GM12873 (cell line): ENCODE measurements around the gene MED31.

ENCODE experiments used
- TF ChIP-seq, protein P1 (sequence below): IDR thresholded peaks from 2 replicates; pipeline ENCODE4 v1.5.1; 2012; ENCODE audit warnings: low read depth, mild to moderate bottlenecking, moderate library complexity, low read length, control low read depth; ENCODE audit not compliant: insufficient read depth; ENCODE audit errors: missing control alignments

Gene MED31

DNA sequence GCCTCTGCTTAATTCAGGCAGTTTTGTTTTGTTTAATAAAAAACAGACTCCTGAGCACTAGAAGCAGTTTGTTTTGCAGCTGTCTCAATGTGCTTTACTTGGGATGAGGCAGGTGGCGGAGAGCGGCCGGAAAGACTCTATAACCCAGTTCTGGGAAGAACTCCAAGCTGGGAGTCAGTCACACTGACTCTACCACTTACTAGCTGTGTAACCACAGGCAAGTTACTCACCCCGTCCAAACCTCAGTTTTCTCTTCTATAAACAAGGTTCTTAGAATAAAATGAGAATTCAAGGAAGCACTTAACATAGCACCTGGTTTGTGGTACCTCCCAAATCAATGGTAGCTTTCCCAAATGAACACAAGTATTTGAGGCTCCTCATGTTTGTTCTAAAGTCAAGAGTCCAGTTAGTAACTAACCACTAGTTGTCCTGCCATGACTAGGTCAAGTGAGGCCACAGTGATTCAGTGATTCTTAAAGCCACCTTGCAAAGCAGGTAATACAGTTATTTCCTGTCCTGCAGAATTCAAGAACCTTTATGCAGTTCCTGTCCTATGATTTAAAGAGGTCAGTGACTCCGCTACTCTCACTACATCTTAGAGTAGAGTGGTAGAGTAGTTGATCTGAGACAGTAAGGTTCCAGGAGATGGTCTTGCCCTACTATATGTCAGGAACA lies 7.8 kb downstream of the MED31 start:
- TF ChIP-seq, protein P1, sequence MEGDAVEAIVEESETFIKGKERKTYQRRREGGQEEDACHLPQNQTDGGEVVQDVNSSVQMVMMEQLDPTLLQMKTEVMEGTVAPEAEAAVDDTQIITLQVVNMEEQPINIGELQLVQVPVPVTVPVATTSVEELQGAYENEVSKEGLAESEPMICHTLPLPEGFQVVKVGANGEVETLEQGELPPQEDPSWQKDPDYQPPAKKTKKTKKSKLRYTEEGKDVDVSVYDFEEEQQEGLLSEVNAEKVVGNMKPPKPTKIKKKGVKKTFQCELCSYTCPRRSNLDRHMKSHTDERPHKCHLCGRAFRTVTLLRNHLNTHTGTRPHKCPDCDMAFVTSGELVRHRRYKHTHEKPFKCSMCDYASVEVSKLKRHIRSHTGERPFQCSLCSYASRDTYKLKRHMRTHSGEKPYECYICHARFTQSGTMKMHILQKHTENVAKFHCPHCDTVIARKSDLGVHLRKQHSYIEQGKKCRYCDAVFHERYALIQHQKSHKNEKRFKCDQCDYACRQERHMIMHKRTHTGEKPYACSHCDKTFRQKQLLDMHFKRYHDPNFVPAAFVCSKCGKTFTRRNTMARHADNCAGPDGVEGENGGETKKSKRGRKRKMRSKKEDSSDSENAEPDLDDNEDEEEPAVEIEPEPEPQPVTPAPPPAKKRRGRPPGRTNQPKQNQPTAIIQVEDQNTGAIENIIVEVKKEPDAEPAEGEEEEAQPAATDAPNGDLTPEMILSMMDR = no peak

DNA sequence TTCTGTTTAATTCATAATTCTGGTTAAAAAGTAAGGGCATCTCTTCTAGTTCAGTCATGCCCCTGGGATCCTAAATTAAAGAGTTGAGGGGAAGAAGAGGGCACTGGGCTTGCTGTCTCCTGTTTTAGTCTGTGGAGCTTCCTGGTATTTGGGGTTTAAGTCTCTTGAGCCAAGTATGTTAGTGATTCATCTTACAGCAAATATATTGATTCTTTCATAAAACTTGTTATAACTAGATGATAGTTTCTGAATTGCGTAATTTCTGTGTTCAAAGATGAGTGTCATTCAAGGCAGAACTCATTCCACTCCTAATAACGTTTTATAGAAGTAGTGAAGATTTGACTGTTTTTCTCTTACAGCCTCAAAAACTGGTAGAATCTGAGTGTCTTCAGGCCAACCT lies 8.8 kb downstream of the MED31 start:
- TF ChIP-seq, protein P1 = no peak

DNA sequence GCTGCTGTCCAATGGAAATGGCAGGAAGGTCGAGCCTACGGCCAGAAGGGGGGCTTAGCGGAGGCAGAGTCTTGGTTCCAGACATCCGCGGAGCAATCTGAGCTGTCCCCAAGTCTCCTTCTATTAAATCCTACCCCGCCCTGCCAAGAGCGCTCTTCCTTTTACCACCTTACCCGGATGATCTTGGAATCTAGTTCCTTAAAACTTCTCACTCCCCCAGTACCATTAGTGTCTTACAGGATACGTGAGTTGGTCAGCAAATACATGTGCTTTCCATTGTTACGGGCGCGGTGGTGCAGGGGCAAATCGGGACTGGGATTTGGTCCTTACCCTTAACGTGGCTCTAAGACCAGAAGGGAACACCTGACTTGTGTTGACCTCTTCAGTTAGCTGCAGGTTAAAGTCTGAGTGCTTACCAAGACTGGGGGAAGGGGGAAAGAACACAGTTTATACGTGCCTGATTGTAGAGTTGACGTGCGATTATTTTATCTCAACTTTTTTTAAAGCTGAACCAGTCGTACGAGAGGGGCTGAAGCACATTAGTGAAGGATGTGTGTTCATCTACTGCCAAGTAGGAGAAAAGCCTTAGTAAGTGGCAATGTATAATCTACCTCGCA lies 10.1 kb downstream of the MED31 start:
- TF ChIP-seq, protein P1 = no peak

DNA sequence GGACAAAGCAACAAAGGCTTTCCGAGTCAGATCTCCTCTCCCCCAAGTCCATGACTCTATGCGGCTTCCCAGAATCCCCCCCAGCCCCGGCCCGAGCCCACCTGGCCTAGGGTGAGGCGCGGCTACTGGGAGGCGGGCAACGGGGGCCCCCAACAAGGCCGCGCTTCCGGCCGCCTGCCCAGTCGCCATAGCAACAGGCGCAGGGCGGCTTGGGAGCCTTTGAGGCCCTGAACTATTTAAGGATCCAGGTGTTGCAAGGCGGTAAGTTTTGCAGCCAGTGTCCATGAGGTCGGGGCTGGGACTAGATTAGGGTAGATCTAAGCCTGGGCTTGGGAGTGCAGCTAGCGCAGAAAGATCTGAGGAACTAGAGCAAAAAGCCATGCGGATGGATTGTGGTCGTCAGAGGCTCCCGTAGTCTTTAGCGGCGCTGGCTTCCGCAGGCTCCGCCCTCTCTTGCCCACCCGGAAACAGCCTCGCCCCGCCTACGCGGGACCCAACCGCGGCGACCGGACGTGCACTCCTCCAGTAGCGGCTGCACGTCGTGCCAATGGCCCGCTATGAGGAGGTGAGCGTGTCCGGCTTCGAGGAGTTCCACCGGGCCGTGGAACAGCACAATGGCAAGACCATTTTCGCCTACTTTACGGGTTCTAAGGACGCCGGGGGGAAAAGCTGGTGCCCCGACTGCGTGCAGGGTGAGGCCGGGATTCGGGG lies 10.7 kb downstream of the MED31 start, which contains the start of the genes KIAA0753 and TXNDC17:
KIAA0753 (minus strand) TSS at position 176 of the 711 bp plus-strand sequence. CDS start 5,608 bp downstream, outside the sequence.
TXNDC17 (plus strand) TSS at position 525 of the 711 bp plus-strand sequence; CDS start at position 548, 23 bp downstream.
- TF ChIP-seq, protein P1 = no peak

DNA sequence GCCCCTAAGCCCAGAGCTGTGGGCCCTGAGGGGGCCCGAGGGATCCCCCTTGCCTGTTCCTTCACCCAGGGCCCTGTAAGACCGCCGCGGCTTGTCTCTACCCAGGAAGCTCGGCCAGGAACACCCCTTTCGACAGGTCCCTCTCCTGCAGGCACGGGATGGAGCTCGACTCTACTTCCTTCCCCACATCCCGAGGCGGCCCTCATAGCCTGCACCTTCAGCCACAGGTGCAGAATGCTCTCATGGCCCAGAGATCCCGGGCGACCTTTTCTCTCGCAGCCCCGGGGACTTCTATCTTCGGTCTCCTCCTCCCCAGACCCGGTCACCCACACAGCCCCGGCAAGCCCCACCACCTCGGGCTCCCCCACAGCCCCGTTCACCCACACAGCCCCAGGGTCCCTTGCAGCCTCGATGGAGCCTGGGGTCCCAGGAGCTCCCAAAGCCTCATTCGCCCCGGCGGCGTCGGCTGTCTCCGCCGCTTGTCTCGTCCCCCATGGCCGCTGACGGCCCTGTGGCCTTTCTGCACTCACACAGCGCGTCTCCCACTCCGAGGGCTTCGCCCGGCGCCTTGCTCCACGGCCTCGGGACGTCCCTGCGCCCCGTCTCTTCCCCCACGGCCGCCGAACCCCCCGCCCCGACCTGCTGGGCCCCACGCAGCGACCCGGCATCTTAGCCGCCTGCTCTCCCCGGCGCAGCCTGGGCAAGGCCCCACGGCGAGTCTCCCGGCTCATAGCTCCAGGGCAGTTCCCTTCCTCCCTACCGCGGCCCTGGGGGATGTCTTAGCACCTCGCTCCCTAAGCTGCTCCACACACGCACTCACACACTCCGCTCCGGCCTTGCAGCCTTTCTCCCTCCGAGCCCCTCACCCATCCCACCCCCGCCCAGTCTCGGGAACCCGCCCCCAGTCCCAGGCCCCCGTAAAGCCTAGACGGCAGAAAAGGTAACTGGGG lies 11.5 kb downstream of the MED31 start:
- TF ChIP-seq, protein P1 = no peak

DNA sequence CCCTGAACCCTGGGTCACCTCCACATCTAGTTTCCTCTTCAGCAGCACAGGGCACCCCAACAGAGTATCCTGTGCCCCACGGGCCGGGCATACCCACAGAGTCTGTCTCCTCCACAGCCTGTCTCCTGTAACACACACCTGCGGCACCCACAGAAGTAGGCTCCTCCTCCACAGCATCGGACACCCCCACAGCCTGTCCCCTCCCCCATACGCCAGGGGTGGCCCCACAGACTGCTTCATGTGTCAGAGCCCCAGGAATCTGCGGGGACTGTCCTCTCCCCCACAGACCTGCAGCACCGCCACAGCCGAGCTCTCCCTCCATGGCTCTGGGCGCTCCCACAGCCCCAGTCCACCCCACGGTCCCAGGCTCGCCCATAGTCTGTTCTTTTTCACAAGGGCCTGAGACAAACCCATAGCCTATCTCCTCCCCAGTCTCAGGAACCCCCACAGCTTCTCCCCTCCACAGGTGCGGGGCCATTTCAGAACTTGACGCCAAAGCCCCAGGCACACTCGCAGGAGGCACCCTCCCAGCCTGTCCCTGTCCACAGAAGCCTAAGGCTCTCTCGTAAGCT lies 12.3 kb downstream of the MED31 start:
- TF ChIP-seq, protein P1 = no peak
